ENCODE results near the gene SMYD3. TPM values are rescaled to one million over a fixed set of nuclear protein-coding genes. Genes with fewer than 3 reads are reported as not detected.

The SMYD3 gene
- total and polyA plus RNA-seq, 10 of the 15 experiments (the other 5 are each of a cell fraction or from before 2014, with no cell fraction given): 18.3 to 54.0 (median 24.8) TPM

GRCh38 chr1:245937316-245938045, 569.6 kb downstream of the SMYD3 start:
- H3K27me3 ChIP-seq (replicated peaks in 1 of 2; ENCODE audit: control insufficient read depth in 2 of 2, insufficient read depth in 2 of 2, low read length in 1 of 2): no peaks in the 10 kb centered on the region
- CTCF ChIA-PET: interaction anchor here (0.6 kb wide), 1 partner anchor 229 kb away, joined by 3 read pairs; no protein-coding TSS in a partner anchor
- DNase-seq (ENCODE audit: low read depth, low spot score) (no peak), FAIRE-seq (no peak), ATAC-seq (no peak)
- SMC1A ChIA-PET (ENCODE audit: uncharacterized antibody, unreplicated experiment): interaction anchor here (0.9 to 1.8 kb wide), 5 partner anchors 14 to 49 kb away, joined by 3 to 9 read pairs (median 4); no protein-coding TSS in a partner anchor
- 97% methylated on average over 8 of the region's 8 CpGs for WGBS (ENCODE audit: insufficient coverage, insufficient replicate concordance, low lambda C conversion rate, missing lambda C conversion rate)
- no peak overlapping the region for H2AFZ ChIP-seq (ENCODE audit: control insufficient read depth, low read depth, low read length)
- no peaks in the 10 kb centered on the region for H3K4me1 ChIP-seq (ENCODE audit: control insufficient read depth, insufficient read depth, low read length)
- intact Hi-C loops (cut with micrococcal nuclease; ENCODE audit: unreplicated experiment) (no loop called here), in situ Hi-C loops (cut with MboI) (no loop called here)
- H3K79me2 ChIP-seq (ENCODE audit: control insufficient read depth, insufficient read depth, low read length): no peaks in the 10 kb centered on the region
- no peak overlapping the region for H3K4me2 ChIP-seq (ENCODE audit: control insufficient read depth, insufficient read depth)
- RAD21 ChIA-PET (ENCODE audit: unreplicated experiment): no interaction called here
- BruUV-seq (replicated peaks): no TSS peak
- H3K36me3 ChIP-seq (ENCODE audit: control insufficient read depth in 2 of 2, insufficient read depth in 2 of 2, low read length in 1 of 2): no peaks in the 10 kb centered on the region
- H4K20me1 ChIP-seq (ENCODE audit: control insufficient read depth, insufficient read depth): no peaks in the 10 kb centered on the region
- H3K4me3 ChIP-seq: no peak overlapping the region
- no peaks in the 10 kb centered on the region for H3K9me3 ChIP-seq (replicated peaks; ENCODE audit: control insufficient read depth, insufficient read depth, low read length)
- no peak overlapping the region for H3K27ac ChIP-seq (ENCODE audit: control insufficient read depth, insufficient read depth)
- POLR2A ChIA-PET: no interaction called here
- no peak overlapping the region for H3K9ac ChIP-seq (ENCODE audit: control insufficient read depth, insufficient read depth, low read length)
- TF ChIP-seq BACH1 (IDR thresholded peaks at IDR 0.05; ENCODE audit: borderline replicate concordance) (no peak), ATF2 (IDR thresholded peaks at IDR 0.05; ENCODE audit: low read length) (no peak), MXI1 (IDR thresholded peaks at IDR 0.05; ENCODE audit: low read depth, low read length) (no peak), GABPA (IDR thresholded peaks at IDR 0.05; ENCODE audit: low read depth) (no peak), HDAC6 (IDR thresholded peaks at IDR 0.05; ENCODE audit: unreplicated experiment) (no peak), SKIL (IDR thresholded peaks at IDR 0.05; ENCODE audit: low read depth, poor library complexity, severe bottlenecking) (no peak), E2F8 (IDR thresholded peaks at IDR 0.05; ENCODE audit: low read depth, partially characterized antibody) (no peak), SMAD5 (IDR thresholded peaks at IDR 0.05; ENCODE audit: low read depth) (no peak), JUNB (IDR thresholded peaks at IDR 0.05) (no peak), EGR1 (IDR thresholded peaks at IDR 0.05; ENCODE audit: borderline replicate concordance in 1 of 2, low read depth in 2 of 2, low read length in 2 of 2) (no peak), PAX5 (IDR thresholded peaks at IDR 0.05; ENCODE audit: borderline replicate concordance, low read depth, low read length) (no peak), RFX5 (IDR thresholded peaks at IDR 0.05; ENCODE audit: low read depth, low read length) (no peak), NFXL1 (IDR thresholded peaks at IDR 0.05; ENCODE audit: borderline replicate concordance) (no peak), CREB1 (IDR thresholded peaks at IDR 0.05; ENCODE audit: low read depth) (no peak), PML (IDR thresholded peaks at IDR 0.05; ENCODE audit: low read length) (no peak), RAD51 (IDR thresholded peaks at IDR 0.05) (no peak)
